BLaER1 treated with 17β-estradiol and CSF1 and Interleukin-3, amounts not matched to agents 10 nM and 100 nM (cell line): Measurements from ENCODE around the gene IDH2.

Source experiments
- H3K27ac ChIP-seq, 11 experiments: shearing (Covaris generic); formaldehyde crosslinking; 2 replicates each; pipeline ENCODE4 v1.8.1; 2022
- H3K27me3 ChIP-seq, 11 experiments: shearing (Covaris generic); formaldehyde crosslinking; 2 replicates each; pipeline ENCODE4 v1.8.1; 2022
- H3K36me3 ChIP-seq, 11 experiments: shearing (Covaris generic); formaldehyde crosslinking; 2 replicates each; pipeline ENCODE4 v1.8.1; 2022
- H3K4me1 ChIP-seq, 10 experiments: shearing (Covaris generic); formaldehyde crosslinking; 2 replicates each; pipeline ENCODE4 v1.8.1; 2022
- H3K4me2 ChIP-seq, 11 experiments: shearing (Covaris generic); formaldehyde crosslinking; 2 replicates each; pipeline ENCODE4 v1.8.1; 2022
- H3K4me3 ChIP-seq, 10 experiments: shearing (Covaris generic); formaldehyde crosslinking; 2 replicates each; pipeline ENCODE4 v1.8.1; 2022
- H3K9ac ChIP-seq, 11 experiments: shearing (Covaris generic); formaldehyde crosslinking; 2 replicates each; pipeline ENCODE4 v1.8.1; 2022
- H3K9me3 ChIP-seq, 11 experiments: shearing (Covaris generic); formaldehyde crosslinking; replicated peaks in 1 of 11; 2 replicates each; pipeline ENCODE4 v1.8.1; 2022
- H4K20me1 ChIP-seq, 11 experiments: shearing (Covaris generic); formaldehyde crosslinking; 2 replicates each; pipeline ENCODE4 v1.8.1; 2022
- Cebpa-rat ChIP-seq, 11 experiments: shearing (Covaris generic); IDR thresholded peaks; 2 replicates each; pipeline ENCODE4 v1.8.1; 2022

The IDH2 gene

GRCh38 chr15:90033448-90033847 is 68.8 kb downstream of the IDH2 start:
- Histone ChIP-seq H3K27ac (peak overlapping the region; percentile 85 to 99 (median 95)), H3K27me3 (no peaks in the 10 kb centered on the region), H3K4me1 (peaks cover 94 to 100% (median 99%) of the 10 kb centered on the region in 10 experiments), H4K20me1 (no peaks in the 10 kb centered on the region), H3K4me3 (peak overlapping the region in 1 of 10 experiments; percentile 16; a peak in 2 of 20 replicates), H3K9me3 (peaks cover 0 to 4% (median 2%) of the 10 kb centered on the region in 11 experiments; a peak in 10 of 22 replicates), H3K36me3 (peaks cover under 1 to 15% (median 4%) of the 10 kb centered on the region in 11 experiments; a peak in 13 of 22 replicates), H3K9ac (peak overlapping the region; percentile 77 to 93 (median 86)), H3K4me2 (peak overlapping the region; percentile 90 to 100 (median 98))
- no peak for TF ChIP-seq Cebpa-rat (IDR thresholded peaks at IDR 0.05)
